Skin of body (tissue), 2 donors: Measurements from ENCODE around the gene ENTR1. TPM values are rescaled to one million over a fixed set of nuclear protein-coding genes. Genes with fewer than 3 reads are reported as not detected.
A peak's percentile ranks its signal among the peaks of the same experiment; 100 is the strongest.
"Not testable (repeated sequence)": the region's sequence is repeated elsewhere in the genome, so short reads cannot be mapped to it uniquely, and the experiment has no call there.

ENCODE experiments used
- DNase-seq: peaks from one replicate; lab custom pipeline; 2025; lab: John Stamatoyannopoulos, UW
- total RNA-seq: library from RNA; depleted of rRNA; stranded (reverse); fragments of >200 nt; gene quantifications from one replicate; pipeline ENCODE4 v1.2.3, GENCODE V29; 2014

Gene ENTR1
- total RNA-seq, 1 donor from 2014 or later: 21.4 TPM

- no peak for DNase-seq
Measured at GRCh38 chr9:136421791-136422190, 11.4 kb upstream of the ENTR1 start.

DNA sequence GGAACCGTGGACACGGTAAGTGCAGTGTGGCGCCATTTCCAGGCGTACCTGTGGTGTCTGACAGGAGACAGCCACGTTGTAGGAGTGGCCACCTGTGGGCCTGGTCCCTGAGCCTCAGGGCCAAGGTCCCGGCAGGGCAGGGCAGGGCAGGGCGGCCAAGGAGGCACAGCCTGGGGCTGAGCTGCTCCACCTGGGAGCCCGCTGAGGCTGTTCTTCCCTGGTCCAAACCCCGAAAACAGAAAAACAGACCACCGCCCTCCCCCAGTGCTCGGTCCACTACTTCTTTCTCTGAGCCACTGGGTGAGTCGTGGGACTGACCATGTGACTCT is 8.6 kb upstream of the ENTR1 start:
- no peak for DNase-seq

DNA sequence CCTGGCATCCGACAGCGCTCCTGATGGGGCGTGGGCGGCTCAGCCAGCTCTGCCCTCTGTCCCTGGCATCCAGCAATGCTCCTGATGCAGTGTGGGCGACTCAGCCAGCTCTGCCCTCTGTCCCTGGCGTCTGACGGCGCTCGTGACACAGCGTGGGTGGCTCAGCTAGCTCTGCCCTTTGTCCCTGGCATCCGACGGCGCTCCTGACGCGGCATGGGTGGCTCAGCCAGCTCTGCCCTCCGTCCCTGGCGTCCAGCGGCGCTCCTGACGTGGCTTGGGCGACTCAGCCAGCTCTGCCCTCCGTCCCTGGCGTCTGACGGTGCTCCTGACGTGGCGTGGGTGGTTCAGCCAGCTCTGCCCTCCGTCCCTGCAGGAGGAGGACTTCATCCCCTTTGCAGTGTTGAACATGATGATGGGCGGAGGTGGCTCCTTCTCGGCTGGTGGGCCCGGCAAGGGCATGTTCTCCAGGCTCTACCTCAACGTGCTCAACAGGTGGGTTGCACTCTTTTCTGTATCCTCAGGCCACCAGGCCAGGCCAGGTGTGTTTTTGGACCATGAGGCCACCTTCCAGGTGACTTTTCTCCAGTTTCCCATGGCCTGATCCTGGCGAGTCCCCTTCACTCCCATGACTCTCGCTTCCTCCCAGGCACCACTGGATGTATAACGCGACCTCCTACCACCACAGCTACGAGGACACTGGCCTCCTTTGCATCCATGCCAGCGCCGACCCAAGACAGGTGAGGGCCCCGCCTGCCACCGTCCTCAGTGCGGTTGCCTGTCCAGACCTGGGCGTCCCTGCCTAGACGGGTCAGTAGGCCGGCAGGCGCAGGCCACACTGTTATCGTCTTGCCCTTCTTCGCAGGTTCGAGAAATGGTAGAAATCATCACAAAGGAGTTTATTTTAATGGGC is 8.0 kb upstream of the ENTR1 start:
- no peak for DNase-seq

DNA sequence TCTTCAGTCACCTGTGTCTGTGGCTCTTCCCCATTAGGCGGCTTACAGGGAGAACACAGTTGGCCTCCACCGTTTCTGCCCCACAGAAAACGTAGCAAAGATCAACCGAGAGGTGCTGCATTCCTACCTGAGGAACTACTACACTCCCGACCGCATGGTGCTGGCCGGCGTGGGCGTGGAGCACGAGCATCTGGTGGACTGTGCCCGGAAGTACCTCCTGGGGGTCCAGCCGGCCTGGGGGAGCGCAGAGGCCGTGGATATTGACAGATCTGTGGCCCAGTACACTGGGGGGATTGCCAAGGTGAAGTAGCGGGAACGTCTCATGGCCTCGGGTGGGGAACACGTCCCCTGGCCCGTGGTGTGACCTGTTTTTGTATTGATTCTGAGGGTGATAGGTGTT is 6.5 kb upstream of the ENTR1 start:
- DNase-seq: no peak

GRCh38 chr9:136416427-136416826 is 6.0 kb upstream of the ENTR1 start:
- DNase-seq: no peak

DNA sequence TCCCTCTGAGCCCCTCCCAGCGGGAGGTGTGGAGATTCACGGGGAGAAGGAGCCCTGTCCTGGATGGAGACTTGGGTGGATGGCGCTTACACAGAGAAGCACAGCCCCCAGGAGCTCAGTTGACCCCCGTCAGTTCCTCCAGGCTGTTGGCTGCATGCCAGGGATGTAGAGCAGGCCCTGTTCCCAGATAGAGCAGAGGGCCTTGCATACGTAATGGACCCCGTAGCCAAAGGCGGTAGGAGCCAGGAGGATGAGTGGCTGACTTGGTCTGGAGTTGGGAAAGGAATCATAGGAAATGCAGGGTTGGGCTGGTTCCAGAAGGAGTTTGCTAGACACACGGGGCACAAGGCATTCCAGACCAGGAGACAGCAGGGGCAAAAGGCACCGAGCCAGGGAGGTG is 2.5 kb upstream of the ENTR1 start:
- DNase-seq: no peak

GRCh38 chr9:136411378-136411777 is 964 bp upstream of the ENTR1 start:
- DNase-seq: no peak

DNA sequence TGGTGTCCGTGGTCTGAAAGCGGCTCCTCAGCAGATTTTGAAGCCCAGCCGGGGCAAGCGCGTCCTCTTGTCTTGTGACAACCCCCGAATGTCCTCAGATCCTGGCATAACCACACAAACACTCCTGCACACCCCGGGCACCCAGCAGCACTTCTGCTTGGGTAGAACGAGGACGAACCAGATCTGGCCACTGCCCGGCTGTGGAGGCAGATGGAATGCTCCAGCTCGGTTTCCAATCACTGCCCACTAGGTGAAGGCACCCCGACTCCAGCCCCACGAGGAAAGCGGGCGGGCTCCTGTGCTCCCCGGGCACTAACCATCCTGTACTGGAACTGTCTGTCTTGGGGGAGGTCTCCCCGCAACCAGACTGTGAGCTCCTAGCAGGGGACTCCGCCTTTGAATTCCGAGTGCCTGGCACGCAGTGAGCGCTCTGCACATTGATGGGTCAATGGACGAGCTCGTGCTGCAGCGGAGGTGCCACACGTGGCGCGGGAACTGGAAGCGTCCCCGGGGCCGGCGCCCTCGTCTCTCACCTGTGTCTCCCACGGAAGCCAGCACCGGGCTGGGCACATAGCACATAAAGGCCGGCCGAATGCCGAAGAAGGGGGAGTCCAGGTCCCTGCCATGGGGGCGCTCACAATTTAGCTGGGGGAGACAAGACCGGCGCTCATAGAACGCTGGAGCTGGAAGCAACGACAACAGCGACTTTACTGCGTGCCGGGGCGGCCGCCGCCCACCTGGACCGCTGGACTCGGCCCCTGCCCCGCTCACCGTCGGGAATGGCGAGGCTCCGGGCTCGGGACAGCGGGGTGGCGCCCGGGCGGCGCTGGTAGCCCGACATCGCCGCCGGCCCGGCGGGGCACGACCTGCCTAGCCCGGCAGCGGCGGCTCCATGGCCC is 608 bp downstream of the ENTR1 start:
- no peak for DNase-seq

DNA sequence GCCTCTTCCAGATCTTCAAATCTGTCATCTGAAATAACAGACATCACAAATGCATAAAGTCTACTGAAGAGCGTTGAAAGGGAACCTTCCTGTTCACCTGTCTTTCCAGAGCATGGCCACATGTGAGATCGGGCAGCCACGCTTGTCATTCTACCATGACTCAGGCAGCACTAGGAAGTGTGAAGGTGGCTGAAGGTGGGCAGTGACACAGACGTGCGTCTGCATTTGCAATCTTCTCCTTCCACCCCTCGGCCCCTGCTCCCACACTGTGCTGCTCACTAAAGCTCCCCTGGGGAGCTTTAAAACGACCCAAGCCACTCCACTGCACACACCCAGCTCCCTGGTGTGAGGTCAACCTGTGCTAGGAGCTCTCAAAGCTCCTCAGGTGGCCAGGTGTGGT is 2.5 kb downstream of the ENTR1 start:
- DNase-seq: no peak

- DNase-seq: not testable (repeated sequence)
Measured at GRCh38 chr9:136407061-136407460, 3.4 kb downstream of the ENTR1 start.

DNA sequence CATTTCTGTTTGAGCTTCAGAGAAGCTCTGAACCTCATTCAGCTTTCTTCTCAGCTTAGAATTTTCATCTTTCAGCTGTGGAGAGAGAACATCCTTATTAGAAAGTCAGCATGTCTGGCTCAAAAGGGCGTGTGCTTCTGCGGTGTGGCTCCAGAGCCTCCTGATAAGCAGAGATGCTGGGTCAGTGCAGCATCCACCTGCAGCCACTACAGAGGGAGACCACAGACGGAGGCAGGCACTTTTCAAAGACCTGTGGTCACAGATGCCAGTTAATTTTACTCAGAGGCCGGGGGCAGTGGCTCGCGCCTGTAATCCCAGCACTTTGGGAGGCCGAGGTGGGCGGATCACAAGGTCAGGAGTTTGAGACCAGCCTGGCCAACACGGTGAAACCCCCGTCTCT is 4.5 kb downstream of the ENTR1 start:
- not testable (repeated sequence) for DNase-seq

DNA sequence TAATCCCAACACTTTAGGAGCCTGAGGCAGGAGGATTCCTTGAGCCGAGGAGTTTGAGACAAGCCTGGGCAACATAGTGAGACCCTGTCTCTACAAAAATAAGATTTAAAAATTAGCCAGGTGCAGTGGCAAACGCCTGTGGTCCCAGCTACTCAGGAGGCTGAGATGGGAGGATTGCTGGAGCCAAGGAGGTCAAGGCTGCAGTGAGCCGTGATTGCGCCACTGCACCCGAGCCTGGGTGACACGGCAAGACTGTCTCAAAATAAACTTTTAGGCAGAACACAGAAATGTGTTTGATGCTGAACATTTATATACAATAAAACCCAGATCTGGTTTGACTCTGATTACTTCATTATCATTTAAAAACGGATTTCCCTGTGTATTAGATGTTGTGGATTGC is 4.9 kb downstream of the ENTR1 start:
- no peak for DNase-seq

- no peak for DNase-seq
Measured at GRCh38 chr9:136404801-136405136, 5.6 kb downstream of the ENTR1 start.

DNA sequence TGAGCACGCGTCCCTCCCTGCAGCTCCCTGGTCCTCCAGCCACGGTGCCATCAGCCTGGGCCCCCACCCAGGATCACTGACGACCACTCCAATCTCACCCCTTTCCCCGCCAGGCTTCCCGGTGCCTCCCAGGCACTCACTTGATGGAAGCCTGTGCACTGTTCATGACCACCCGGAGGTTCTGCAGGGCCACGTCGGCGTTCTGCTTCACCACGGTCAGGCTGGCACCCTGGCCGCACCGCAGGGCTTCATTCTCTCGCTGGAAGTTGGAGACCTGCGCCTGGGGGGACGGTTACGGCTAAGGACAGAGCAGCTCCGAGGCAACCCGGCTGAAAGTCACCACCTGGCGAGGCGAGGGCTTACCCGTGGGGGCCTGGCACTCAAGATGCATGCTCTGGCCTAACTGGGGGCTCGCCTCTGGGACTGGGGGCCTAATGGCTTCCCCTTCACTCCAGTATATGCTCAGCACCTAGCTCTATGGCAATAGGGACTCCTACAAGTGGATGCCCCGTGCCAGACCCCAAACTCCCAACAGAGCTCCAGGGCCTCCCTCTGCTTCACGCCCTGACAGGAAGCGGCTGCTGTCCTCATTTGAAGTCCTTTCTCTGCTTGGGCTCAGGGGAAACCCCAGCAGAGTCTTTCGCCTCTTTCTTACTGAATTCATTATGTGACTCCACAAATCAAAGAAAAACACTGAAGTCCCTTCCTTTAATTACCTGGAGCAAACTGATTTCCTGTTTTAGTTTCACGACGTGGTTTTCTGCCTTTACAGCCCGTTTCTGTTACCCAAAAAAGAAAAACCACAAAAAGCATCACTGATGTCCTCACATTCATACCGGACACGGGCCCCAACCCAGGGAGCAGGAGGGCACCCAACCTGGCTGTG is 6.3 kb downstream of the ENTR1 start:
- no peak for DNase-seq

GRCh38 chr9:136403538-136403914 is 6.9 kb downstream of the ENTR1 start:
- DNase-seq: no peak

GRCh38 chr9:136402067-136402466 is 8.3 kb downstream of the ENTR1 start:
- DNase-seq: no peak

DNA sequence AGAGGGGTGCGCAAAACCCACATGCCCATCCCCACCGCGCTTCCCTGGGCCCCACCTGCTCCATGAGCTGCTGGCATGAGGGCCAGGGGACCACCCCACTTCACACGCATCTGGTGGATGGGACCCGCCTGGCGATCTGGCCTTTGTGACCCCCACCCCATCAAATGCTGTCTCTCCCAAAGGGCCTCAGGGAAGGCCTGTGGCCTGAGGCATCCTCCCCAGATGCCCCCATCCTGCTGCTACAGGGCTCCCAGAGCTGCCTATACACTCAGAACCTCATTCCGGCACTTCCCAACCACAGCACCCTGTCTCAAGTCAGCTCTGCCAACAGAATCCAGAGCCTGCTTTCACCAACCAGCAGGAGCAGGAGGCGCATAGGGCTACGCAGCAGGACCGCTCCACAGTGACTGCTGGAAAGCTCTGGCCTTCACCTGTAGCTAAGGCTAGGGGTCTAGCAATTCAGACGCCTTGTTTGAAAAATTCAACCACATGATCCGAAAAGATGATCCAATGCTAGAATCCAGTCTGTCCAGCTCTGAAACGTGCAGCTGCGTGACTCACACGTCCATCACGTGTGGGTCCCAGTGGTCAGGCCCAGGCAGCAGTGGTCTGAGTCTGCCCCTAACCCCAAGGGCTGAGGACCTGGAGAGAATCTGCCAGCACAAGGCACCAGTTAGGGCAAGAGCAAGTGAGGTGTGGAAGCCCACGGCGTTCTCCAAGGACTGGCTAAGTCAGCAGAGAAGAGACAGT is 9.1 kb downstream of the ENTR1 start:
- DNase-seq: no peak

DNA sequence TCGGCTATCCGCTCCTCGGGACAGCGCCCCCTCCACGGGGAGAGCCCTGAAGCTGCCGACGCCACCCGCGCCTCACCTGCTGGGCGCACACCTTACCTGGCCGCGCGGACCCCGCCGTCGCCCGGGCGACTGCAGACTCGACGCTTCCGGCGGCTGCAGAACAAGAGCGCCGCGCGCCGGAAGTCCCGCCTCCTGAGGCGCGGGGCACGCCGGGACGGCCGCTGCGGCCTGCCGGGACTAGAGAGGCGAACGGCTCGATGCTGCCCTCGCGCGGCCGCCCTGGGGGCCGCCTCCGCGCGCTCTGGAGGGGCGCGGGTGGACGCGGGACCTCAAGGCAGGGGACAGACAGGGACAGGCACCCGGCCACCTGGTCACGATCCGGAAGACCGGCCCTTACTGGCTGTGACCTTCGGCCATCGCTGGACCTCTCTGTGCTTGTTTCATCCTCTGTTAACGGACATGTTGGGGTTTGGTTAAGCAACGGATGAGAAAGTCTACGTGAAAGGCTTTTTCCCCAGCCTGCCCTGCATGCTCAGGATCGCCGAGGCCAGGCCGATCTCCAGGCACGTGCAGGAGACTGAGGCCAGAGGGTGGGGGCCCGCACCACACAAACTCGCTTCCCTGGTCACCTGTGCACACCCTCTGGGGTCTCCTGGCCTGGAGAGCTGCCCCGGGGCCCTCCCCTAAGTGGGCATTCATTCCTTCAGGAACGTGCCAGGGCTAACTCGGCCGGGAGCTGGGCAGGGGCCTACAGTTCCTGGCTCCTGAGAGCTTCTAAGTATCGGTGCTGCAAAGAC is 10.2 kb downstream of the ENTR1 start, which contains the start of gene SNAPC4:
TSS of gene SNAPC4 (minus strand) at position 133 of the 797 bp plus-strand sequence. CDS start 1,742 bp downstream, outside the sequence.
- DNase-seq: peak; percentile 79

- DNase-seq: no peak
Measured at GRCh38 chr9:136399176-136400037, 11.0 kb downstream of the ENTR1 start.
